ENCODE data around the gene SDSL.

Gene SDSL

DNA sequence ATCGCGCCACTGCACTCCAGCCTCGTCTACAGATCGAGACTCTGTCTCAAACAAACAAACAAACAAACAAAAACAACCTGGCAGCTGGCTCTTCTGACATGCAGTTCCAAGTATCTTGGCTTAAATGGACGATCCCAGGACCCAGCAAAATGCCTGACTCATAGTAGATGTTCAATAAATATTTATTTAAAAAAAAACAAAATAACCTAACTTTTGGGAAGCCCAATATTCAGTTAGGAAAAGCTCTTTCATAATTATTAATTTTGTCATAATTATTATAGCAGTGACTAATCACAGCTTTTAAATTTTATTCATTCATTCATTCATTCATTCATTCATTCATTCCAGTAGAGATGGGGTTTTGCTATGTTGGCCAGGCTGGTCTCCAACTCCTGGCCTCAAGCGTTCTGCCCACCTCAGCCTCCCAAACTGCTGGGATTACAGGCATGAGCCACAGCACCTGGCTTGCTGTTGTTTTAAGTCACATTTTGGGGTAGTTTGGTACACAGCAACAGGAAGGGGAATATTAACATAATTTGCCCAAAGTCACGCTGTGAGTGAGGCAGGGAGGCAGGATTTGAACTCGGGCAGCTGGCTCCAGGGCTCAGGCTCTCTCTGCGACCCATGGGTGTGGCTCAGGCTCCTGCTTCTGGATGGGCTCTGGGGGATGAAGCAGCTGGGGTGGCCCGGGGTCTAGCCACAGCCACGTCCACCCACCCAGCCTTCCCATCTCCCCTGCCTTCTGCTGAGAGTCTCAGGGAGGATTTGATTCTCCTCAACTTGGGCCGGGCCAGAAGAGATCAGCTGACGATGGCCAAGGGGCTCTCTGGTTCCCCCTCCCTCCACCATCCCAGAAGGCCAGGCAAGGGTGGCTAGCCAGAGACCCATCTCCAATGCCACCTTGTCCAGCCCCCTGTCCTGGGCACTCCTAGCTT, 20.8 kb upstream of the SDSL start:
- Histone ChIP-seq H2AFZ (ENCODE audit: low read length) (no peak overlapping the region), H3K4me1 (ENCODE audit: insufficient read depth, low read length, poor library complexity, severe bottlenecking) (no peaks in the 10 kb centered on the region), H3K9ac (ENCODE audit: low read depth, low read length, poor library complexity, severe bottlenecking) (no peak overlapping the region), H3F3A (ENCODE audit: low read depth) (no peaks in the 10 kb centered on the region), H3K4me3 (ENCODE audit: low read length, poor library complexity, severe bottlenecking) (no peak overlapping the region), H3K9me3 (ENCODE audit: insufficient read depth, low read depth, low read length) (no peaks in the 10 kb centered on the region), H3K79me2 (ENCODE audit: insufficient read depth, low read length) (no peaks in the 10 kb centered on the region), H4K20me1 (ENCODE audit: insufficient read depth, low read length, poor library complexity, severe bottlenecking) (no peaks in the 10 kb centered on the region), H3K4me2 (ENCODE audit: low read depth, low read length, poor library complexity, severe bottlenecking) (no peak overlapping the region), H3K27me3 (ENCODE audit: insufficient read depth, low read length, poor library complexity, severe bottlenecking) (no peaks in the 10 kb centered on the region), H3K9me2 (replicated peaks; ENCODE audit: low read depth, low read length) (no peaks in the 10 kb centered on the region), H3K36me3 (ENCODE audit: insufficient read depth, low read length) (no peaks in the 10 kb centered on the region)
- TF ChIP-seq EZH2phosphoT487 (IDR thresholded peaks at IDR 0.05; ENCODE audit: borderline replicate concordance) (no peak), CTCF (conservative IDR thresholded peaks at IDR 0.05; ENCODE audit: low read length) (no peak)

DNA sequence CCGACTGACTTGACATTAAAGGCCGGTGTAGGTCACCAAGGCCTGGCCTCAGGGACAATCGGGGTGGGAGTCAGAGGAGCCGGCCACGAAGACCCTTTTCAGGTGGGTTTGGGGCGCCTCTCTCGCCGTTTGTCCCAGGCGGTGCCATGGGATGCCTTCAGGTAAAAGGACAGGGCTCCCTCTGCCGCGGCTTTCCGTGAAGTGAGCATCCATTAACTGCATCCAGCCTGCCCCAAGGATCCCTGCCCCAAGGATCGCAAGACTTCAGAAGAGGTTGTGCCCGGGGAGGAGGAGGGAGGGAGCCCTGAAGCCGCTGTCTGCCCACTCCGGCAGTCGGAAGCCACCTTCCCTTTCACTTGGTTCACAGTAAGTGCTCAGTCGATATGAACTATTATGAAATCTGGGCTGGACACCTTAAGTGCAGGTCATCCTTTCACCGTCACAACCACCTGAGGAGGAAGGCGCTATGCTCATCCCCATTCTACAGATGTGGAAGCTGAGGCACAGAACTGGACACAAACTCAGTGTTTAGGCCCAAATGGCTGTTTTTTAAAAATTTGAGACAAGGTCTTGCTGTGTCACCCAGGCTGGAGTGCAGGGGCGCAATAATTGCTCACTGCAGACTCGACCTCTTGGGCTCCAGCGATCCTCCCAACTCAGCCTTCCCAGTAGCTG, 19.5 kb upstream of the SDSL start:
- H4K20me1 ChIP-seq (ENCODE audit: insufficient read depth, low read length, poor library complexity, severe bottlenecking) = no peaks in the 10 kb centered on the region
- H3K36me3 ChIP-seq (ENCODE audit: insufficient read depth, low read length) = no peaks in the 10 kb centered on the region
- no peaks in the 10 kb centered on the region for H3K9me2 ChIP-seq (replicated peaks; ENCODE audit: low read depth, low read length)
- no peaks in the 10 kb centered on the region for H3F3A ChIP-seq (ENCODE audit: low read depth)
- H3K4me2 ChIP-seq (ENCODE audit: low read depth, low read length, poor library complexity, severe bottlenecking) = no peak overlapping the region
- H2AFZ ChIP-seq (ENCODE audit: low read length) = no peak overlapping the region
- no peak overlapping the region for H3K4me3 ChIP-seq (ENCODE audit: low read length, poor library complexity, severe bottlenecking)
- H3K9me3 ChIP-seq (ENCODE audit: insufficient read depth, low read depth, low read length) = no peaks in the 10 kb centered on the region
- H3K4me1 ChIP-seq (ENCODE audit: insufficient read depth, low read length, poor library complexity, severe bottlenecking) = no peaks in the 10 kb centered on the region
- no peaks in the 10 kb centered on the region for H3K79me2 ChIP-seq (ENCODE audit: insufficient read depth, low read length)
- no peaks in the 10 kb centered on the region for H3K27me3 ChIP-seq (ENCODE audit: insufficient read depth, low read length, poor library complexity, severe bottlenecking)
- no peak overlapping the region for H3K9ac ChIP-seq (ENCODE audit: low read depth, low read length, poor library complexity, severe bottlenecking)
- TF ChIP-seq EZH2phosphoT487 (IDR thresholded peaks at IDR 0.05; ENCODE audit: borderline replicate concordance) (no peak), CTCF (conservative IDR thresholded peaks at IDR 0.05; ENCODE audit: low read length) (no peak)

DNA sequence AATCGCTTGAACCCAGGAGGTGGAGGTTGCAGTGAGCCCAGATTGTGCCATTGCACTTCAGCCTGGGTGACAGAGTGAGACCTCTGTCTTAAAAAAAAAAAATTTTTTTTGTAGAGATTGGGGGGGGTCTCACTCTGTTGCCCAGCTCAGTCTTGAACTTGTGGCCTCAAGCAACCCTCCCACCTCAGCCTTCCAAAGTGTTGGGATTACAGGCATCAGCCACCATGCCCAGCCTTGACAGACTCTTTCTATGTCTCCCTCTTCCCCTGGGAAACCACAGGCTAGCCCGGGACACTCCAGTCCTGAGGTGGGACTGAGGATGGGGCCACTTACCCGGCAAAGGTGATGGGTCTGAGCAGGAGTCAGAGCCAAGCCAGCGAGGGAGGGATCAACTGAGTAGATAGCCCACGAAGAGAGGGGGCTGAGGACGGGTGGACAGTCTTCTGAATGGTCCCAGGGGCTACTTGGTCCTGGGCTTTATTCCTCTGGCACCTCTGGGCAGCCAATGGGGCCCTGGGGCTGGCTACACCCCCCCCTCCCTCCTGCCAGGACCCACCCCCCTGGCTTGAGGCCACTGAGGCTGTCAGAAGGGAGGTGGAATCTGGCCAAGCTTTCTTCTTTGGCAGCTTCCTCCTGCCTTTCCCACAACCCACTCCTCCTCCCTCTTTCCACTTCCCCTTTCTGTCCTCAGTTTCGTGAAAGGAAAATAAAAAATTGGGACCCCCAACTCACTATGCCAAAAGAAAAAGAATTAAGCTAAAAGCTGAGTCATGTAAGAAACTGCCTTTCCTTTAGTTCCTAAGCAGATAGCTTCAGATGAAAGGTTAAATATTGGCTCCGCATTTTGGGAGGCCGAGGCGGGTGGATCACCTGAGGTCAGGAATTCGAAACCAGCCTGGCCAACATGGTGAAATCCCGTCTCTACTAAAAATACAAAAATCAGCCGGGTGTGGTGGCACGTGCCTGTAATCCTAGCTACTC, 18.5 kb upstream of the SDSL start, which contains the start of gene SDS:
TSS of gene SDS (minus strand) at position 453 of the 981 bp plus-strand sequence. CDS start 4,179 bp downstream, outside the sequence.
- no peaks in the 10 kb centered on the region for H3K79me2 ChIP-seq (ENCODE audit: insufficient read depth, low read length)
- H3K4me2 ChIP-seq (ENCODE audit: low read depth, low read length, poor library complexity, severe bottlenecking) = no peak within 1 kb of the TSS
- TF ChIP-seq CTCF (conservative IDR thresholded peaks at IDR 0.05; ENCODE audit: low read length) (no peak), EZH2phosphoT487 (IDR thresholded peaks at IDR 0.05; ENCODE audit: borderline replicate concordance) (no peak)
- no peaks in the 10 kb centered on the region for H3K36me3 ChIP-seq (ENCODE audit: insufficient read depth, low read length)
- no peaks in the 10 kb centered on the region for H3K9me2 ChIP-seq (replicated peaks; ENCODE audit: low read depth, low read length)
- H3F3A ChIP-seq (ENCODE audit: low read depth) = no peaks in the 10 kb centered on the region
- no peaks in the 10 kb centered on the region for H3K4me1 ChIP-seq (ENCODE audit: insufficient read depth, low read length, poor library complexity, severe bottlenecking)
- no peaks in the 10 kb centered on the region for H4K20me1 ChIP-seq (ENCODE audit: insufficient read depth, low read length, poor library complexity, severe bottlenecking)
- no peak within 1 kb of the TSS for H3K4me3 ChIP-seq (ENCODE audit: low read length, poor library complexity, severe bottlenecking)
- H3K27me3 ChIP-seq (ENCODE audit: insufficient read depth, low read length, poor library complexity, severe bottlenecking) = no peaks in the 10 kb centered on the region
- no peak within 1 kb of the TSS for H2AFZ ChIP-seq (ENCODE audit: low read length)
- H3K9ac ChIP-seq (ENCODE audit: low read depth, low read length, poor library complexity, severe bottlenecking) = no peak within 1 kb of the TSS
- H3K9me3 ChIP-seq (ENCODE audit: insufficient read depth, low read depth, low read length) = no peaks in the 10 kb centered on the region

Measured in Loucy (cell line).